ENCODE measurements around the gene GALT.

Gene GALT

DNA sequence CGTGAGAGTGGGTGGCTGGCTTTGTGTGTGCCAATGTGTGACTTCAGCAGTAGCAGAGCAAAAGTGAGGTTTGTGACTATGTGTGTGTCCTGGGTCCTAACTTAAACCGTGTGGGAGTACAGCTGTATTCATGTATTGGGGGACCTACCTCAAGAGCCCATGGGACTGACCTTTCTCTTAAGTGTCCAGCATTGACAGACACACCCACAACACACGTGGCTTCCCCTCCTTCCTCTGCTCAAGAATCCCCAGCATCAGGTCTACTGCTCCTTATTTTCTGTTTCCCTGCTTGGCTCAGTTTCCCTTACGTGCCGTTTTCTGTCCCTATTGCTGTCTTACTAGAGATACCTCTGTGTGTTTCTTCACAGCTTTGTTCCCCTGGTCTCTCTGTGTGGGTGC, 6.1 kb downstream of the GALT start:
- no peak for DNase-seq

DNA sequence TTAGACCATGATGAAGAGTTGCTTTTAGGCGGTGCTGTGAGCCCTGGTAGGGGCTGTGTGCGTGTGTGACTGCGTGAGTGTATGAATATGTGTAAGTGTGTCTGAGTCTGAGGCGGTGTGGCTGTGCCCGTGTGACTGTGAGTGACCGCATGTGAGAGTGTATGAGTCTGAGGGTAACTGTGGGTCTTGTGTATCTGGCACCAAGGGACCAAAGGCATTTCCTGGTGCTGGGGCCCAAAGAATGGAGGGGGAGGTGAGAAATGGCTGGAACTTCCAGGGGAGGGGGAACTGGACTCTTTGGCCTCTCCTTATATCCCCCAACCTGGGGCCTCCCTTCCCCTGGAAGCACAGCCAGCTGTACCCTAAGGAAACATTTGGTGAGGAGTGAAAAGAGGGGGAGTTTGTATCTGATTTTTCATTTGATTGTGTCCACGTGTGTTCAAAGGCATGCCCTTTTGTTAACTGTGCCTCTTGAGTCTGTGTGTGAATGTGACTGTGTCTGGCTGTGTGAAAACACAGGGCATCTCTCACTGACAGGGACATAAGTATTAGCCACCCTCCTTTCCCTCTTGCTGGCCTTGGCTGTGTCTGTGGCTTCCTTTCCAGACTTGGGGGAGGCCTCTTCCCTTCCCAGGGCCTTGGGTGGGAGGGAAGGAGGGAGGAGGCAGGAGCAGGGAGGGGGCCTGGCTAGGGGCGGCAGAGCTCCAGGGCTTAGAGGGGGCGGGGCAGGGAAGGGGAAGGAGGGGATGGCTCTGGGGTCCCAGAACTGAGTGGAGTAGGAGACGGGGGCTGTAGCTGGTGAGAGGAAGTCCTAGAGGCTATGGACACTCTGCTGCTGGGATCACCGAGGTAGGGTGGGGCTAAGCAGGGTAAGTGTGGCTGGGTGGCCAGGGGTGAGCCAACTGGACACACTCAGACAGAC, 6.9 kb downstream of the GALT start:
- peak; percentile 79 for DNase-seq

DNA sequence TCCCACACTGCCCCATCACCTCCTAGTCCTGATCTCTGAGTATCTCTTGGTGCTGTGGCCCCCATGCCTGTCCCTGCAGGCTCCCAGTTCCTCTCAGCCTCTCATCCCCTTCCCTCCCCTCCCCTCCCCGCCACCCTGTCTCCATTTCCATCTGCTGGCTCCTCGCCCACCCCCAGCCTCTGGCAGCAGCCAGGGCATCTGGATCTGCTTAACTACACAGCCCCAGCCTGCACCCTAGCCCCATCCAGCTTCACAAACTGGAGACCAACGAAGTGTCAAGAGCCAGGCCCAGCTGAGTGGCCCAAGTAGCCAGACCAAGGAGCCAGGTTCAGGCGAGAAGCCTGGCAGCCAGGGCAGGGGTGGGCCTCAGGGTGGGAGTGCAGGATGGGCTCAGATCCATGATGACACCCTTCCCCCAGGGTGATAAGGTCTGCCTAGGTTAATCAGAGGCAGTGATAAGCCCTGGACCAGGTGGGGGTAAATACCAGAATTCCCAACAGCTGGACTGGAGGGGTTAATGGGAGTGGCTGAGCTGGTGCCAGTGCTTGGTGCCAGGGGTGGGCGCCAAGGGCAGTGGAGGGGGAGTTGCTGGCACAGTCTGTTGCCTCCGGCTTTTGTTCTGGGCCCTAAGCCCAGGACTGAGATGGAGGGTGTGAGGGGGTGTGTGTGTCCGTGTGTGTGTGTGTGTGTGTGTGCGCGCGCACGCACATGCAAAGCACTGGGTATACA, 8.0 kb downstream of the GALT start:
- peak; percentile 87 for DNase-seq

DNA sequence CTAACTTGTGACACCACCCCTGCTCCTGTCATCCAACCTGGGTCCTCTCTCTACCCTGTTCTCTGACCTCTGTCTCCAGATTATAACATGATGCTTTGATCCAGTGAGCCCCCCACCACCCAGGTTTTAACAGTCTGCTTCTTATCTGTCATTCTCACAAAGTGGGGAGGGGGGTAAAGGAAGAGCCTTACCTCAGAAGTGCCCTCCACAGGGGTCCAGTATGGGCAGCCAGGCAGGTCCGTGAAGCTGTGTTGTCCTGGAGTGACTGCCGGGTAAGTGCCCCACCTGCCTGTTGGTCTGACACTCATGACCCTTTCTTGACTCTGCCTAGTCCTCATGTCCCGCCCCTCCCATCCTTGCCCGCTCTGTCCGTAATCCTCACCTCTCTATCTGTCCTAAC, 8.9 kb downstream of the GALT start:
- DNase-seq: no peak

DNA sequence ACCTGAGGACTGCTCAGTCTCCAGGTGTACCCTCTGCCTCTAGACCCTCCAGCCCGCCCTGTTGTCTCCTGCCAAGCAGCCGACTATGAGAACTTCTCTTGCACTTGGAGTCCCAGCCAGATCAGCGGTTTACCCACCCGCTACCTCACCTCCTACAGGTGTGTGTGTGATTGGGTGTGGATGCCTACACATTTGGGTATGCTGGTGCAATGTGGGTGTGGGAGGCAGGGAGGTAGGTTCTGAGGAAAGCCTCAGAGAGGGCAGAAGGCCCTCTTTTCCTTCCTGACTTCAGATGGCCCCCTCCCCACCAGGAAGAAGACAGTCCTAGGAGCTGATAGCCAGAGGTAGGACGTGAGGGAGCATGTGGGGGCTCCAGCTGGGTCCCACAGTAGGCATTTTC, 10.5 kb downstream of the GALT start:
- DNase-seq: no peak

DNA sequence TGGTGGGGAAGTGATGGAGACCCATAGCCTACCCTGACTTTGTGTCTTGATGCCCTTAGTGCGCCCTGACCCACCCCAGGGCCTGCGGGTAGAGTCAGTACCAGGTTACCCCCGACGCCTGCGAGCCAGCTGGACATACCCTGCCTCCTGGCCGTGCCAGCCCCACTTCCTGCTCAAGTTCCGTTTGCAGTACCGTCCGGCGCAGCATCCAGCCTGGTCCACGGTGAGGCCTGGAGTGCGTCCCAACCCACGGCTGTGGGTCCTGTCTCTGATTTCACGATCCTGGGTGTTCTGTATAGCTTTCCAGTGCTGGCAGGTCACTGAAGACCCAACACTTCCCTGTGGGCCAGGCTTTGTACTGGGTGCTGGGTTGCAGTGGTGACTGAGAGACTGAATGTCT, 12.0 kb downstream of the GALT start:
- DNase-seq: no peak

DNA sequence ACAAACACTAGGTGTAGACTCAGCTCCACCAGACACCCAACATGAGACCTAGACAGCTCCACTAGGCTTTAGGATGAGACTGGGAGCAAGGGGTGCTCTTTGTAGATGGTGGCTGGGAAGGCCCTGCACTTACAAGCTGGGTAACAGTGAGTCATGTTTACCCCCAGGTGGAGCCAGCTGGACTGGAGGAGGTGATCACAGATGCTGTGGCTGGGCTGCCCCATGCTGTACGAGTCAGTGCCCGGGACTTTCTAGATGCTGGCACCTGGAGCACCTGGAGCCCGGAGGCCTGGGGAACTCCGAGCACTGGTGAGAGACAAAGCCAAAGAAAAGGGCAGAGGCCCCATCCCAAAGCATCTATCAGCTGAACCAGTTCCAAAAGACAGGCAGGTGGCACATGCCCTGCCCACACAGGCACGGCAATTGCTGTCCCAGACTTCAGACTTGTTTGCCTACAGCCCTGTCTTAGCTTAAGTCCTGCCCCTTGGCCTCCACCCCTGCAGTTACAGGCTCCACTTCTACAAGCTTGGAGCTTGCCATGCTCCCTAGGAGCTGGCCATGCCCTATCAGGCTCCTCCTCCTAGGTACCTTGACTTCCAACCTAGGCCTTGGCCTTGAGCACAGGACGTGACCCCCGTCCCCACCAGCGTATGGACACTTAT, 13.2 kb downstream of the GALT start:
- no peak for DNase-seq

DNA sequence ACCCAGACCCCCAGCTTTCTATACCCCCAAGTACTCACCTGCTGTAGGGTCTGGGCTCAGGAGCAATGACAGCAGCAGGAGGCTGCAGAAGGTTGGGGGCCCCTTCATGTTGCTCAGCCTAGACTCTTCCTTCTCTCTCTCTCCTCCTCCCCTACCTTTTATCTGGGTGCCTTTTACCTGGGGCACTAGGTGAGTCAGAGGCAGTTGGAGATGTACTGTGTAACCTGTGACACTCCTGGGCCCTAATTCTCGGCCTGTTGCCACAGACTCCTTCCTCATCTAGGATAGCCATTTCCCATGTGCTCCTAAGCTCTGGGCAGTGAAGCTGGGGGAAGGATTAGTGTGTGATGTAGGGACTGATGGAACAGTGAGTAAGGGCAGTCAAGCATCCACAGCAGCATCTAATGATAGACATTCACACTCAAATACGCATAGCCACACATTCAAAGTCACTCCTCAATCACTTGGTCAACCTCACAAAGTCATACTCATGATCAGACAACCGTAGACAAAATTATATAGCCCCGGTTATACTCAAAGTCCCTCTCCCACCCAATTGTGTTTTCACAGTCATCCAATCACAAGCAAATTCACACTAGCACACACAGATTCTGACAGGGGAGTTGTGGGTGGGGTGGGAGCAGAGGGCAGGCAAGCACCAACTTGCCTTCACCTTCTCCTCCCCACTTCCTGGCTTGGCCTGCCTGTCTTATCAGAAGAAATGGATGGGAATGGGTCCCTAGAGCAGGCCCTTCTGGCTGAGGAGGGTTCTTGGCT, 16.2 kb downstream of the GALT start, which contains the start of gene CCL27:
CCL27 (minus strand) TSS at position 132 of the 777 bp plus-strand sequence; CDS start at position 108, 24 bp downstream.
- DNase-seq: no peak

DNA sequence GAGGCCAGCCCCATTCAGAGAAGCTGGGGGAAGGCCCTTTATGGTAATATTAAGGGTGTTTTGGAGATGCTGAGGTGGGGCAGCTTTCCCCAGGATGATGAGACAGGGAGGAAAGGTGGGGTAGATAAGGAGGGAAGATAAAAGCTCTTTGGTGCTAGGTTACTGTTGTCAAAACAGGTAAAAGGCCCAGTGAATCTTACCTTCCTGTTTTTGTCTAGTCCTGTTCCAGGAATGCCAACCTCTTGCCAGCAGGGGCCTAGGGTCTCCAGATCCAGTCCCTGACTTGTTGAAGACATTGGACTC, 16.8 kb downstream of the GALT start:
- DNase-seq: no peak

DNA sequence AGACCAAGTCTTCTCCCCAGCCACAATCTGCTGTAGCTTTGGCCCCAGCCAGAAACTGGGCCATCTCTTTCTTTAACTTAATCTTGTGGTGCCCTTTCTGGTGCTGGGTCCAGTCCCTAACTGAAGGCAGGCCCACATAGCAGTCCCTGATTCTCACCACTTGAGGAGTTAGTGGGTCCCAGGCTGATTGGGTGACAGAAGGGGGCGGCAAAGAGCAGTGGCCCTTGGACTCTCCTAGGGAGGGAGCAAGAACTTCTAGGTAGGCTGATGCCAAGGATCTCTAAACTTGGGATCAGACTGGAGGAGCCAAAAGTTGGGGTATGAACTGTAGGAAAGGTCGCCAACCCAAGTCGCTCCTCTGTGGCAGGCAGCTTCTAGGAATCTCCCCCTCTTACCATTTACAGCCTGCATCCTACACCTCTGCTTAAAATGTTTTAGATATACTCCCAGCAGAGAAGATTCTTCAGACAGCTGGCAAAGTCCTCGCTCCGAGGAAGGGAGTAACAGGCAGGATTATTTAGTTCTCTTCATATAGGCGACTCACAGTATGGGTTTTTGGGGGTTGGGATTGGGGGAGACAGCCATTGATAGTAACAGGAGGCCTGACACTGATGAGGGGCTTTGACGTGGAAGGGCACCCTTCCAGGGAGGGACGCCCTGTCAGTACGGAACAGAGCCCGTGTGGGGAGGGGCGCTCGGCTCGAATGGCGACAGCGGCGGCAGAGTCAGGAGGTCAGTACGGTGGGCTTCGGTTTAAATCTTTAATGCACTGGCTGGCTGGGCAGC, 18.0 kb downstream of the GALT start:
- peak; percentile 73 for DNase-seq

DNA sequence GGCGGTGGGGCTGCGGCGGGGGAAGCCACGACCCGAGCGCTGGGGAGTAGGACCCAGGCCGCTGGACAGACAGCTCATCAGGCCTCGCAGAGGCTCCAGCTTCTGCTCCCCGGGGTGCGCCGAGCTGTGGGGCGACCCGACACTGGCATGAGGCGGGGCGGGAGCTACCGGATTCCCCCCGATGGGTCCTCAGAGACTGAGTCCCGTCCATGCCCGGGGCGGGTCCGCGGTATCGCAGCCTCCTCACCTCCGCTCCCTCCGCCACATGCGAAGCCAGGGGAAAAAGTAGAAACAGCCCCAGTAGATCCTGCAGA, 18.5 kb downstream of the GALT start:
- no peak for DNase-seq

DNA sequence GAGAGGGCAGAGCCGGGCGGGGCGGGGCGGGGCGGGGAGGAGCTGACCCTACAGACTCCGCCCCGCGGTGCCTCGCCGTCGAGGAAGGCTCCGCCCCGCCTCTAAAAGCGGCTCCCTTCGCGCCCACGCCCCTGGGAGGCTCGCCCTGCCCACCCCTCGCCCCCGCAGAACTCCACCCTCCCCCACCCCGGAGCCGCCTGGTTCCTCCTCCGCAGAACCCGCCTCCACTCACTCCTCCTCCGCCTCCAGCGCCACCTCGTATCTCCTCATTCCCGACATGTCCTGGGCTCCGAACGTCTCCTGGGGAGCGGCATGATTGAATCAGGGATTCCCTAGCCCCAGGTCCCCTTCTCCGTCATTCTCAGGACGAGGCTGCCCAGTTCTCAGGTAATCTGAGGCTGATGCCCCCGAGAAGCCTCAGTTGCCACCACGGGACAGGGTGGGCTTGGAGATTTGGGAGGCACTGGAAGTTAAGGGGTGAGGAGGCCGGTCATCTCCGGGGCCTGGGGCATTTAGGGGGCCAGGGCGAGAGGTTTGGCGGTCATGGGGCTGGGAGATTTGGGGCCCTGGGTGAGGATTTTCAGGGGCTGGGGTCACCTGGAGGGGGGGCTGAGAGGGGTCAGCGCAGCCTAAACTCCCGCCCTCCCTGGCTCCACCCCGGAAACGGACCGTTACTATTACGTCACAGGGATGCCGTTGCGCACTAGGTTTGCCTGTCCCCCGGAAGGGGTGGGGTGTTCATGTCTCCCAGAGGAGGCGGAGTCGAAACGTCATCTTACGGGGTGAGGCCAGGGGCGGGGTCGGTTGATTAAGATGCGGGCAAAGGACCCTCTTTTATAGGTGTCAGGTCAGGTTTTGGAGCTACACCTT, 19.1 kb downstream of the GALT start:
- DNase-seq: peak; percentile 96

DNA sequence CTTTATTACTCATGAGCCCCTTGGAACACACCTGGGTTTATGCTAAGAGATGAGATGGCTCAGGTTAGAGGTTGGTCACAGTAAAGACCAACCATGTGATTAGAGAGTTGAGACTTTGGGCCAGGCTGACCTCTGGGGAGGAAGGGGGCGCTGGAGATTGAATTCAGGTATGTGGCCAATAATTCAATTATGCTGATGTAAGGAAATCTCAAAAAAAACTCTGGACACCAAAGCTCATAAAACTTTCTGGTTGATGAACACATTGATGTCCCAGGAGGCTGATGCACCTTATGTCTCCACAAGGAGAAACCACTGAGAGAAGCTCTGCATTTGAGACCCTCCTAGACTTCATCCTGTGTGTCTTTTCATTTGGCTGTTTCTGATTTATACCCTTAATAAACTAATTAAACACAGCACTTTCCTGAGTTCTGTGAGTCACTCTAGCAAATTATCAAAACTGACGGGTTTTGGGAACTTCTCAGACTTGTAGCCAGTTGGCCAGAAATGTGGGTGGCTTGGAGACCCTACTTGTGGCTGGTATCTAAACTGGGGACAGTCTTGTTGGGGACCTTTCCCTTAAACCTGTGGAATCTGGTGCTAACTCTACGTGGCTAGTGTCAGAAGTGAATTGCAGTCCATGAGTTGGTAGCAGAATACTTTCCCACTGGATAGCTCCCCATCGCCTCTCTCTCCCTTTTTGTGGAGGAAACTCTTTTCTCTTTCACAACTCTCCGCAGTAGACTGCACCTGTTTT, 23.5 kb downstream of the GALT start:
- no peak for DNase-seq

DNA sequence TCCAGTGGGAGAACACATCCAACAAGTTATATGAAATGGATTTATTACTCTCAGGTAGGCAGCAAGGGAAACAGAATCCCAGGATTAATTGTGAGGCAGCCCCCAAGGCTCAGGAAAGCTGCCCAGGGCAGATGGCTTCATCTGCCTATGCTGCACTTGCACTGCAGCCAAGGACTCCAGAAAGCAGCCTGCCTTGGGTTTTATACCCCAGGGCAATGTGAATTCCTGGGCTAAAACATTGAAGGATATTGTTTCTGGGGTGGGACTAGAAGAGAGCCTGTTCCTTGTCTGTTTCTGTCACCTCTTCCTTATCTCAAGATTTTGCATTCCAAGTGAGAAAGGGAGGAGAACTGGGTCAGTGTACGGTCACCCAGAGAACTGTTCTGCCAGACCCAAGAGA, 24.8 kb downstream of the GALT start:
- no peak for DNase-seq

DNA sequence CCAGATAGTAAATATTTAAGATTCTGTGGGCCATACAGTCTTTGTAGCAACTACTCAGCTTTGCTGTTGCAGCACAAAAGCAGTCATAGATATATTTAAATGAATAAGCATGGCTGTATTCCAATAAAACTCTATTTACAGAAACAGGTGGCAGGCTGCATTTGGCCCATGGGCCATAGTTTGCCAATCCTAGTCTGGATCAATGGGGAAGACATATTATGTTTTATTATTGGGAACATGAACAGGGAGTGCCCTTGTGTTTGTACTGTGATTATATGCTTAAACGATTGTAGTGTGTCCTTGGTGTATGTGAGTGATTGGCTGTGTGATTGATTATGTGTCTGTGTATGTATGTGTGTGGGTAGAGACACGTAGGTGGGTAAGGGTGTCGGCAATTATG, 28.0 kb downstream of the GALT start:
- DNase-seq: no peak

DNA sequence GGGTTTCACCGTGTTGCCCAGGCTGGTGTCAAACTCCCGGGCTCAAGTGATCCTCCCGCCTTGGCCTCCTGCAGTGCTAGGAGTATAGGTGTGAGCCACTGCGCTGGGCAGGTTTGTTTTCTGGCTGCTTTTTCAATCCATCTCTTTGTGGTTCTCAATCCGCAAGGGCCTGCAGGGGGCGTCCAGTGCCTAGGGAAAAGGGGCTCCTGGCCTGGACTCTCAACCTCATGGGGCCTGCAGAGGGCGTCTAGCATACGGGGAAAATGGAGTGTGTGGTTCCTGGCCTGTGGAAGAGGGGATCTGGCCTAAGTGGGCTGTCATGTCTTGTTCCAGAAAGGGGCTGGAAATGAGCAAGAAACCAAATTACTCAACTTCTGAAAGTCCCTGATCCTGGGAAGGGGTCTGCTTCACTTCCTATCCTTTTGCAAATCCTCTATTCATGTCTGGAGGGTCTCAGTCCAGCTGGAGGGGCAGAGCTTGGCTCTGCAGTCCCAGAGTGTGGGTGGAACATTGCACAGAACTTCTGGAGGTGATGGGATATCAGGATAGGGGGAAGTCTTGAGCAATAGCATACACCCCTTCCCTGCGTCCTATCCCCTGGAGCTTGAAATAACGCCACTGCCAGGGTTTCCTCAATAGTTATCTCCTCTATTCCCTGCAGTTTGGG, 28.7 kb downstream of the GALT start:
- peak; percentile 73 for DNase-seq

DNA sequence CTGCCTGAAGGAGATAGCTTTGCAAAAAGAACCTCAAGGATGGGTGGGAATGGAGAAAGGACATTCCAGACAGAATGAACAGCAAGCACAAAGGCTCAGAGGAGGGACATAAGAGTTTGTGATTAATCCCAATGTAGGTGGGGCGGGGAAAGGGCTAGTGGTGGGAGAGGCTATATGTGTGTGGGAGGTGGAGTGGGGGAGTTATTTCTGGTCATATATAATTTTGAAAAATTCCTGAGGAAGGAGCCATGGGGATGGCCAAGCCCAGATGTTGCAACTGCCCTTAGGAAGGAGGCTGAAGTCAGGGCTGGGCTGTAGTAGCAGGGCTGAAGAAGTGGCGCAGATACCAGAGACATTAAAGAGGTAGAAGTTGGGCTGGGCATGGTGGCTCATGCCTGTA, 29.4 kb downstream of the GALT start:
- peak; percentile 10 for DNase-seq

DNA sequence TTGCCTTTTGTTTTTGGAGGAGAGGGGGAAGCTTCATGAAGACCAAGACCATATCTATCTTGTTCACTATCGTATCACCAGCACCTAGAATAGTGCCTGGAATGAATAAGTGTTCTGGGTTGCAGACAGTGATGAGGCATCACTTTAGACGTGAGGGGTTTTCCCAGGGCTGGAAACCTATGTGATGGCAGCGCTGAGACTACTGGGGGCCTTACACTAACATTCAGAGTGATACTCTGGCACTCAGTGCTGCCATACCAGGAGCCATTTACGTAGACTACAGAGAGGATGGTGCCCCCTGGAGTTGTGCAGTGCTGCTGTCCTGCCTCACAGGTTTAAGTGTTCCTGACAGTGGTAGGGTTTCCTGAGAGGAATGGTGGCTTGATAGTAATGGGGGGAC, 37.7 kb downstream of the GALT start:
- no peak for DNase-seq

DNA sequence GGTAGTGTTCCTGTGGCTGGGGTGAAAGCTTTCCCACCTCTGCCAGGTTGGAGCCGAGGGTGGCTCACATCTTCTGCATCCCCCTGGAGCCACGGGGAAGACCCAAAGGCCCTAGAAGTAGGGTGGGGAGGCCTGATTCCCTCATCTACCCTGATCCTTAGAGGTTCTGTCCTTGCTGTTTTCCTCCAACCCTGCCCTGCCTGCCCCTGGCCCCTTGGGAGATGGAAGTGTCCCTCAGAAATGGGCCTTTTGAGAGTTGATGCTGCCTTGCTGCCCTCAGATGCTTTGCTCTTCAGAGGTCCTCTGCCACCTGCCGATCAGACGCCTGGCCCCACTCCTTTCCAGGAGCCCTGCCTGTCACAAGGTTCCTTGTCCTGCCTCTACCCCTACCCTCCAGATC, 38.3 kb downstream of the GALT start:
- DNase-seq: no peak

DNA sequence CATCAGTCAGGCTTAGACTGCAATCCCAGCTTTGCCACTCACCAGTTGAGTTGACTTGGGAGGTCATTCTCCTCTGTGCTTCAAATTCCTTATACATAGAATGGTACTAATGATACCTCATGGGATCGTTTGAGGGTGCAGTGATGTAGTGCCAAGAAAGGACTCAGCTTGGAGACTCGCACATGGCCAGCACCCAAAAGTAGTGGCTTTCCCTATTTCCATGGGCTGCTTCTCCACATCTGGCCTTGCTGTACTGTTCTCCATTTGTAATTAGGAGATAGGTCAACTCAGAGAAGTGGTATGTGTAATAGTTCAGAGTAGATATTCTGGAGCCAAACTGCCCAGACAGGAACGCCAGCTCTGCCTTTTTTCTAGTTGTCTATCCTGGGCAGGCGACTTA, 39.1 kb downstream of the GALT start:
- no peak for DNase-seq

Data from fibroblast of skin of right biceps (primary cell).